ENCODE results near the gene CNST. TPM values are rescaled to one million over a fixed set of nuclear protein-coding genes. Genes with fewer than 3 reads are reported as not detected.

Gene CNST
- total RNA-seq (10 to 100 TPM; 29.6 to 31.3 TPM), polyA plus RNA-seq (39.4 TPM)

- Histone ChIP-seq H3K27ac (ENCODE audit: low read depth, low read length) (peak within 1 kb of the TSS; percentile 78), H3K4me3 (ENCODE audit: low read length) (peak within 1 kb of the TSS; percentile 88), H3K27me3 (ENCODE audit: insufficient read depth, low read length, poor library complexity, severe bottlenecking) (no peaks in the 10 kb centered on the region), H3K9me3 (ENCODE audit: low read length) (no peaks in the 10 kb centered on the region), H3K36me3 (ENCODE audit: insufficient read depth, low read length) (peaks cover 6% of the 10 kb centered on the region), H3K4me1 (ENCODE audit: insufficient read depth, low read length) (peaks cover 47% of the 10 kb centered on the region)
- no peaks in the 10 kb centered on the region for H3K9me3 Mint-ChIP-seq
- H3K36me3 Mint-ChIP-seq, result peaks cover 0 to 31% (median 3%) of the 10 kb centered on the region in 3 donors
- H3K27me3 Mint-ChIP-seq, result no peaks in the 10 kb centered on the region
- peak within 1 kb of the TSS; percentile 89 to 99 (median 98) for H3K27ac Mint-ChIP-seq
- CTCF ChIA-PET, result interaction anchor here (1.0 to 1.8 kb wide), 5 partner anchors 12 to 60 kb away, joined by 3 to 7 read pairs (median 3); partner anchors contain the start of gene SMYD3
- peak within 1 kb of the TSS; percentile 96 to 100 (median 99) for H3K4me3 Mint-ChIP-seq
- DNase-seq, result peak; percentile 86 to 93 (median 91)
- POLR2A ChIA-PET, result interaction anchor here (1.1 to 1.4 kb wide), 3 partner anchors 12 to 644 kb away, joined by 3 to 5 read pairs (median 4); partner anchors contain the start of gene SMYD3
- peaks cover 49 to 63% (median 56%) of the 10 kb centered on the region in 3 donors for H3K4me1 Mint-ChIP-seq
These were observed at the start of gene CNST, which contains the start of gene TFB2M for GRCh38 chr1:246566128-246566812. CNST (plus strand) TSS chr1:246566456; CDS start chr1:246591563, 25,107 bp downstream. TFB2M (minus strand) TSS chr1:246566261; CDS start chr1:246566138, 123 bp downstream.

- peak overlapping the region in 1 of 7 donors; percentile 59 for H3K4me3 Mint-ChIP-seq
- H3K4me1 ChIP-seq (ENCODE audit: insufficient read depth, low read length), result no peaks in the 10 kb centered on the region
- peaks cover 3 to 7% (median 5%) of the 10 kb centered on the region in 3 donors for H3K4me1 Mint-ChIP-seq
- no peaks in the 10 kb centered on the region for H3K27me3 ChIP-seq (ENCODE audit: insufficient read depth, low read length, poor library complexity, severe bottlenecking)
- no peaks in the 10 kb centered on the region for H3K36me3 ChIP-seq (ENCODE audit: insufficient read depth, low read length)
- no peaks in the 10 kb centered on the region for H3K27me3 Mint-ChIP-seq
- no peak overlapping the region for H3K4me3 ChIP-seq (ENCODE audit: low read length)
- H3K27ac Mint-ChIP-seq, result no peak overlapping the region
- ChIA-PET CTCF (no interaction called here), POLR2A (no interaction called here)
- H3K36me3 Mint-ChIP-seq, result peaks cover 0 to 13% (median 0%) of the 10 kb centered on the region in 3 donors
- H3K9me3 Mint-ChIP-seq, result peaks cover 8 to 23% (median 17%) of the 10 kb centered on the region in 5 donors
- no peak for DNase-seq
- H3K27ac ChIP-seq (ENCODE audit: low read depth, low read length), result no peak overlapping the region
- peaks cover 13% of the 10 kb centered on the region for H3K9me3 ChIP-seq (ENCODE audit: low read length)
These were observed 48.9 kb upstream of the CNST start for GRCh38 chr1:246517391-246517790.

- peaks cover 8 to 23% (median 17%) of the 10 kb centered on the region in 5 donors for H3K9me3 Mint-ChIP-seq
- H3K36me3 ChIP-seq (ENCODE audit: insufficient read depth, low read length), result no peaks in the 10 kb centered on the region
- H3K4me1 Mint-ChIP-seq, result peaks cover 3 to 7% (median 5%) of the 10 kb centered on the region in 3 donors
- no peak overlapping the region for H3K4me3 Mint-ChIP-seq
- DNase-seq, result no peak
- ChIA-PET CTCF (no interaction called here), POLR2A (interaction anchor here (0.7 kb wide), 1 partner anchor 58 kb away, joined by 3 read pairs; no protein-coding TSS in a partner anchor)
- no peaks in the 10 kb centered on the region for H3K4me1 ChIP-seq (ENCODE audit: insufficient read depth, low read length)
- no peaks in the 10 kb centered on the region for H3K27me3 Mint-ChIP-seq
- H3K36me3 Mint-ChIP-seq, result peaks cover 0 to 13% (median 0%) of the 10 kb centered on the region in 3 donors
- H3K27ac Mint-ChIP-seq, result no peak overlapping the region
- H3K4me3 ChIP-seq (ENCODE audit: low read length), result no peak overlapping the region
- no peaks in the 10 kb centered on the region for H3K27me3 ChIP-seq (ENCODE audit: insufficient read depth, low read length, poor library complexity, severe bottlenecking)
- H3K9me3 ChIP-seq (ENCODE audit: low read length), result peaks cover 13% of the 10 kb centered on the region
- H3K27ac ChIP-seq (ENCODE audit: low read depth, low read length), result no peak overlapping the region
These were observed 47.6 kb upstream of the CNST start for GRCh38 chr1:246518456-246519205.

GRCh38 chr1:246519514-246519913, 46.7 kb upstream of the CNST start:
- Mint-ChIP-seq H3K36me3 (peaks cover 0 to 10% (median 0%) of the 10 kb centered on the region in 3 donors), H3K9me3 (peaks cover 7 to 19% (median 13%) of the 10 kb centered on the region in 5 donors), H3K4me1 (peaks cover 0 to 2% (median under 1%) of the 10 kb centered on the region in 3 donors), H3K27ac (no peak overlapping the region), H3K27me3 (no peaks in the 10 kb centered on the region), H3K4me3 (no peak overlapping the region)
- H3K9me3 ChIP-seq (ENCODE audit: low read length), result peaks cover 13% of the 10 kb centered on the region
- H3K27ac ChIP-seq (ENCODE audit: low read depth, low read length), result no peak overlapping the region
- no peak for DNase-seq
- no peaks in the 10 kb centered on the region for H3K36me3 ChIP-seq (ENCODE audit: insufficient read depth, low read length)
- ChIA-PET POLR2A (no interaction called here), CTCF (no interaction called here)
- H3K4me3 ChIP-seq (ENCODE audit: low read length), result no peak overlapping the region
- H3K4me1 ChIP-seq (ENCODE audit: insufficient read depth, low read length), result no peaks in the 10 kb centered on the region
- H3K27me3 ChIP-seq (ENCODE audit: insufficient read depth, low read length, poor library complexity, severe bottlenecking), result no peaks in the 10 kb centered on the region

- Histone ChIP-seq H3K27me3 (ENCODE audit: insufficient read depth, low read length, poor library complexity, severe bottlenecking) (no peaks in the 10 kb centered on the region), H3K4me1 (ENCODE audit: insufficient read depth, low read length) (peaks cover 5% of the 10 kb centered on the region), H3K36me3 (ENCODE audit: insufficient read depth, low read length) (no peaks in the 10 kb centered on the region), H3K9me3 (ENCODE audit: low read length) (no peaks in the 10 kb centered on the region), H3K4me3 (ENCODE audit: low read length) (no peak overlapping the region), H3K27ac (ENCODE audit: low read depth, low read length) (no peak overlapping the region)
- POLR2A ChIA-PET, result no interaction called here
- no peak overlapping the region for H3K4me3 Mint-ChIP-seq
- peaks cover 0 to 2% of the 10 kb centered on the region in 2 donors for H3K27me3 Mint-ChIP-seq
- peaks cover 0 to 12% (median 0%) of the 10 kb centered on the region in 3 donors for H3K36me3 Mint-ChIP-seq
- peaks cover 6 to 17% (median 7%) of the 10 kb centered on the region in 3 donors for H3K4me1 Mint-ChIP-seq
- no peak for DNase-seq
- CTCF ChIA-PET, result no interaction called here
- peaks cover 3 to 15% (median 12%) of the 10 kb centered on the region in 5 donors for H3K9me3 Mint-ChIP-seq
- peak overlapping the region in 2 of 8 donors; percentile 29 to 80 for H3K27ac Mint-ChIP-seq
These were observed 39.9 kb upstream of the CNST start for GRCh38 chr1:246526380-246526779.

GRCh38 chr1:246526915-246527314, 39.3 kb upstream of the CNST start:
- H3K27me3 Mint-ChIP-seq, result peaks cover 0 to 2% of the 10 kb centered on the region in 2 donors
- no peak overlapping the region for H3K4me3 Mint-ChIP-seq
- H3K27ac ChIP-seq (ENCODE audit: low read depth, low read length), result no peak overlapping the region
- ChIA-PET CTCF (no interaction called here), POLR2A (no interaction called here)
- no peaks in the 10 kb centered on the region for H3K27me3 ChIP-seq (ENCODE audit: insufficient read depth, low read length, poor library complexity, severe bottlenecking)
- no peaks in the 10 kb centered on the region for H3K36me3 ChIP-seq (ENCODE audit: insufficient read depth, low read length)
- no peaks in the 10 kb centered on the region for H3K9me3 ChIP-seq (ENCODE audit: low read length)
- peaks cover 5 to 17% (median 13%) of the 10 kb centered on the region in 5 donors for H3K9me3 Mint-ChIP-seq
- H3K4me1 Mint-ChIP-seq, result peaks cover 6 to 17% (median 7%) of the 10 kb centered on the region in 3 donors
- H3K4me1 ChIP-seq (ENCODE audit: insufficient read depth, low read length), result peaks cover 5% of the 10 kb centered on the region
- DNase-seq, result no peak
- H3K4me3 ChIP-seq (ENCODE audit: low read length), result no peak overlapping the region
- peak overlapping the region in 4 of 8 donors; percentile 26 to 93 (median 66) for H3K27ac Mint-ChIP-seq
- peaks cover 0 to 13% (median 0%) of the 10 kb centered on the region in 3 donors for H3K36me3 Mint-ChIP-seq

- H3K9me3 Mint-ChIP-seq, result peaks cover 5 to 17% (median 13%) of the 10 kb centered on the region in 5 donors
- no peaks in the 10 kb centered on the region for H3K27me3 ChIP-seq (ENCODE audit: insufficient read depth, low read length, poor library complexity, severe bottlenecking)
- no peak overlapping the region for H3K4me3 ChIP-seq (ENCODE audit: low read length)
- H3K36me3 ChIP-seq (ENCODE audit: insufficient read depth, low read length), result no peaks in the 10 kb centered on the region
- H3K4me3 Mint-ChIP-seq, result peak overlapping the region in 2 of 7 donors; percentile 47 to 60
- H3K27ac ChIP-seq (ENCODE audit: low read depth, low read length), result no peak overlapping the region
- ChIA-PET POLR2A (interaction anchor here (0.5 kb wide), 1 partner anchor 174 kb away, joined by 3 read pairs; no protein-coding TSS in a partner anchor), CTCF (no interaction called here)
- H3K36me3 Mint-ChIP-seq, result peaks cover 0 to 13% (median 0%) of the 10 kb centered on the region in 3 donors
- DNase-seq, result no peak
- peaks cover 5% of the 10 kb centered on the region for H3K4me1 ChIP-seq (ENCODE audit: insufficient read depth, low read length)
- H3K4me1 Mint-ChIP-seq, result peaks cover 6 to 17% (median 7%) of the 10 kb centered on the region in 3 donors
- peaks cover 2 to 3% of the 10 kb centered on the region in 2 donors for H3K27me3 Mint-ChIP-seq
- H3K27ac Mint-ChIP-seq, result peak overlapping the region in 7 of 8 donors; percentile 52 to 94 (median 81)
- H3K9me3 ChIP-seq (ENCODE audit: low read length), result no peaks in the 10 kb centered on the region
These were observed 38.7 kb upstream of the CNST start for GRCh38 chr1:246527402-246528088.
